ENCODE measurements around the gene FAM135A. TPM values are rescaled to one million over a fixed set of nuclear protein-coding genes. Genes with fewer than 3 reads are reported as not detected.

The FAM135A gene
- total and polyA plus RNA-seq, 7 experiments from 2014 or later: 2.8 to 15.4 (median 9.4) TPM

DNA sequence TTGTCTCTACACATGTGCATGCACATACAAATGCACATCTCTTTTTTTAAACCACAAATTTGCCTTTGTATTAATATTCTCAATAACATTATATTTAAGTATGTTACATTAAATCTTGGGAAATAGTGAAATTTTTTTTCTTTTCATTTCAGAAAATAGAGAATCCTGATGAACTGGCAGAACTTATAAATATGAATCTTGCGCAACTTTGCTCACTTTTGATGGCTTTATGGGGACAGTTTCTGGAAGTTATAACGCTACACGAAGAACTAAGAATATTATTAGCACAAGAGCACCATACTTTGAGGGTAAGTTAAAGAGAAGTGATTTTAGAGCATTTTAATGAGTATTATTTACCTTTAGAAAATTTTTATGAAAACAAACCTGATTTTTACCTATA, 89.2 kb downstream of the FAM135A start:
- Mint-ChIP-seq H3K4me3 (no peak overlapping the region), H3K4me1 (no peaks in the 10 kb centered on the region), H3K27ac (no peak overlapping the region), H3K36me3 (peaks cover 22 to 78% (median 68%) of the 10 kb centered on the region in 5 donors), H3K9me3 (peaks cover 10 to 48% (median 26%) of the 10 kb centered on the region in 11 donors), H3K27me3 (no peaks in the 10 kb centered on the region)
- H3K4me1 ChIP-seq (ENCODE audit: control insufficient read depth in 2 of 2, insufficient read depth in 2 of 2, low read length in 2 of 2): no peaks in the 10 kb centered on the region
- no peaks in the 10 kb centered on the region for H3K9me3 ChIP-seq (ENCODE audit: control insufficient read depth in 2 of 3, low read length in 3 of 3)
- intact Hi-C loops (cut with micrococcal nuclease): no loop called here
- no peak for ATAC-seq
- no peak overlapping the region for H3K27ac ChIP-seq (ENCODE audit: low read depth, low read length)
- H3K27me3 ChIP-seq (ENCODE audit: control insufficient read depth in 2 of 2, insufficient read depth in 2 of 2, low read length in 2 of 2): no peaks in the 10 kb centered on the region
- no peak overlapping the region for H3K4me3 ChIP-seq (ENCODE audit: low read length)
- ChIA-PET POLR2A (no interaction called here), CTCF (no interaction called here)
- DNase-seq: no peak
- peaks cover 0 to 9% (median 0%) of the 10 kb centered on the region in 3 experiments for H3K36me3 ChIP-seq (ENCODE audit: control insufficient read depth in 2 of 3, insufficient read depth in 3 of 3, low read length in 3 of 3)

DNA sequence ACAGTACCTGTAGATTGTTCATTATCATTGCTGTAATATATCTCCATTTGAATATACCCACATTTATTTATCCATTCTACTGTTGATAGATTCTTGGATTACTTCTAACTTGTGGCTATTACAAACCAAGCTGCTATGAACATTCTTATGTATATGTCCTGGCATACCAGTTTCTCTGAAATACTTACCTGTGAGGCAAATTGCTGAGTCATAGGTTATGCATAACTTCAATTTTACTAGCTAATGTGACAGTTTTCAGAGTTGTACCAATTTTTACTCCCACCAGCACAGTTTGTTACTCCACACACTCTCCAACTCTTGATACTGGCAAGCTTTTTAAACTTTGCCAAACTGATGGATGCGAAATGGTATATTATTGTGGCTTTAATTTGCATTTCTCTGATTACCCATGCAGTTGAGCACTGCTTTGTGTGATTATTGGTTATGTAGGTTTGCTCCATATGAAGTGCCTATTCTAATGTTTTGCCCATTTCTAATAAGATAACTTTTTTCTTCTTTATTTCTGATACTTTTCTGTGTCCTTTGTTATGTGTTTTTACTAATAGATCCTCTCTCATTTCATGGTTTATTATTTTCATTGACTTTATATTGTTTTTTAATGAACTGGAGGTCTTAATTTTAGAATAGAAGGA, 90.6 kb downstream of the FAM135A start:
- no peak for ATAC-seq
- ChIA-PET POLR2A (no interaction called here), CTCF (no interaction called here)
- no peaks in the 10 kb centered on the region for H3K27me3 Mint-ChIP-seq
- no peak overlapping the region for H3K4me3 Mint-ChIP-seq
- intact Hi-C loops (cut with micrococcal nuclease): no loop called here
- no peaks in the 10 kb centered on the region for H3K4me1 Mint-ChIP-seq
- Histone ChIP-seq H3K4me3 (ENCODE audit: low read length) (no peak overlapping the region), H3K4me1 (ENCODE audit: control insufficient read depth in 2 of 2, insufficient read depth in 2 of 2, low read length in 2 of 2) (no peaks in the 10 kb centered on the region), H3K36me3 (ENCODE audit: control insufficient read depth in 2 of 3, insufficient read depth in 3 of 3, low read length in 3 of 3) (peaks cover 0 to 9% (median 0%) of the 10 kb centered on the region in 3 experiments), H3K27me3 (ENCODE audit: control insufficient read depth in 2 of 2, insufficient read depth in 2 of 2, low read length in 2 of 2) (no peaks in the 10 kb centered on the region), H3K27ac (ENCODE audit: low read depth, low read length) (no peak overlapping the region), H3K9me3 (ENCODE audit: control insufficient read depth in 2 of 3, low read length in 3 of 3) (no peaks in the 10 kb centered on the region)
- peaks cover 5 to 37% (median 16%) of the 10 kb centered on the region in 11 donors for H3K9me3 Mint-ChIP-seq
- DNase-seq: no peak
- H3K27ac Mint-ChIP-seq: no peak overlapping the region
- H3K36me3 Mint-ChIP-seq: peaks cover 23 to 65% (median 56%) of the 10 kb centered on the region in 5 donors

DNA sequence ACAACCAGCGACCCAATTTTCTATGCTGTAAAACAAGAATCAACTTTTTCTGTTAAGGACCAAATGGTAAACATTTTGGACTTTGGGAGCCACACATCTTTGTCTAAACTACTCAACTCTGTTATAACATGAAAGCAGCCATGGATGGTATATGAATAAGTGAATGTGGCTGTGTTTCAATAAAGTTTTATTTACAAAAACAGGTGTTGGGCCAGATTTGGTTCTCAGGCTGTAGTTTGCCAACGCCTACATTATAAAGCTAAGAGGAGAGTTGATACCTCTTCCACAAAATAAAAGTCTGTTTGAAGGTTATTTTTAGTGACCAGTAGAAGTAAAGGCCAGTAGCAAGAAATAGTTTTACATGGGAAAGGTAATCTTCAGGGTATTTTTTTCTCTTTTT, 93.0 kb downstream of the FAM135A start:
- Mint-ChIP-seq H3K36me3 (peaks cover 21 to 47% (median 44%) of the 10 kb centered on the region in 5 donors), H3K27me3 (no peaks in the 10 kb centered on the region)
- CTCF ChIA-PET: no interaction called here

DNA sequence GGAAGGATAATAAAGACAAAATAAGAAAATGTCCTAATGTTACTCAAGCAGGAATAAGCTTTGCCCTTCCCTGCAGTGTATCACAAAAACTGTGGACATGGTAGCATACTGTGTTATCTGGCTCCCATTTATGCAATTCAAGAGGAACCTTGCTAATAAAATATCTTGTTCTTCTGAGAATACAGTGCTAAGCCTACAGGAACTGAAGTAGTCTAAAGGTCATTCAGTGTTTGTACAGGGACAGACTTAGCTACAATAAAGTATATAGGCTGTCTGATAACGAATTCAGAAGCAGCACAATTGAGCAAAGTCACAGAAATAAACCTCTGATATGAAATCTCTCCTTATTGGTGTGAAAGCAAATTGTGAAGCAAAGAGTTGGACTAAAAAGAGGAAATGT, 93.9 kb downstream of the FAM135A start:
- ATAC-seq (no peak), DNase-seq (no peak)
- Histone ChIP-seq H3K4me3 (ENCODE audit: low read length) (no peak overlapping the region), H3K4me1 (ENCODE audit: control insufficient read depth in 2 of 2, insufficient read depth in 2 of 2, low read length in 2 of 2) (no peaks in the 10 kb centered on the region), H3K27ac (ENCODE audit: low read depth, low read length) (no peak overlapping the region), H3K27me3 (ENCODE audit: control insufficient read depth in 2 of 2, insufficient read depth in 2 of 2, low read length in 2 of 2) (no peaks in the 10 kb centered on the region), H3K9me3 (ENCODE audit: control insufficient read depth in 2 of 3, low read length in 3 of 3) (no peaks in the 10 kb centered on the region), H3K36me3 (ENCODE audit: control insufficient read depth in 2 of 3, insufficient read depth in 3 of 3, low read length in 3 of 3) (peaks cover 0 to 9% (median 0%) of the 10 kb centered on the region in 3 experiments)
- intact Hi-C loops (cut with micrococcal nuclease): no loop called here
- Mint-ChIP-seq H3K36me3 (peaks cover 21 to 40% (median 37%) of the 10 kb centered on the region in 5 donors), H3K27ac (no peak overlapping the region), H3K4me1 (no peaks in the 10 kb centered on the region), H3K4me3 (no peak overlapping the region), H3K9me3 (peaks cover 3 to 24% (median 10%) of the 10 kb centered on the region in 11 donors), H3K27me3 (no peaks in the 10 kb centered on the region)
- CTCF ChIA-PET: no interaction called here
- POLR2A ChIA-PET: no interaction called here

More for the DNA sequence above, 93.0 kb downstream of the FAM135A start:
- H3K27ac ChIP-seq (ENCODE audit: low read depth, low read length): no peak overlapping the region
- H3K27me3 ChIP-seq (ENCODE audit: control insufficient read depth in 2 of 2, insufficient read depth in 2 of 2, low read length in 2 of 2): no peaks in the 10 kb centered on the region
- H3K4me1 Mint-ChIP-seq: no peaks in the 10 kb centered on the region
- no peak for ATAC-seq
- peaks cover 0 to 9% (median 0%) of the 10 kb centered on the region in 3 experiments for H3K36me3 ChIP-seq (ENCODE audit: control insufficient read depth in 2 of 3, insufficient read depth in 3 of 3, low read length in 3 of 3)
- H3K9me3 ChIP-seq (ENCODE audit: control insufficient read depth in 2 of 3, low read length in 3 of 3): no peaks in the 10 kb centered on the region
- H3K27ac Mint-ChIP-seq: no peak overlapping the region
- H3K4me3 Mint-ChIP-seq: no peak overlapping the region
- H3K4me1 ChIP-seq (ENCODE audit: control insufficient read depth in 2 of 2, insufficient read depth in 2 of 2, low read length in 2 of 2): no peaks in the 10 kb centered on the region
- intact Hi-C loops (cut with micrococcal nuclease): no loop called here
- DNase-seq: no peak
- POLR2A ChIA-PET: no interaction called here
- H3K9me3 Mint-ChIP-seq: peaks cover 3 to 24% (median 13%) of the 10 kb centered on the region in 11 donors
- no peak overlapping the region for H3K4me3 ChIP-seq (ENCODE audit: low read length)

DNA sequence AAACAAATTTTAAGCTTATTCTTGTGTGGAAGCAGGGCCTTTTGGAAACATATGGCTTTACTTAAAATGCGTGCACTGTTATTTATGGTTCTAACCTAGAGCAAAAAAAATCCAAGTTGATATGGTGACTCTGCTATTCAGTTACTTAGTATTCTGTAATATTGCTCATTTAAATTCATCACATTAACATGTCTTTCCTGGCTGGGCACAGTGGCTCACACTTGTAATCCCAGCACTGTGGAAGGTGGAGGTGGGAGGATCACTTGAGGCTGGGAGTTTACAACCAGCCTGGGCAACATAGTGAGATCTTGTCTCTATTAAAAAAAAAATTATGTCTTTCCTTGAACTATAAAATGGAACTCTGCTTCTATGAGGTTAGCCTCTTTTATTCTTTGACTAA, 95.6 kb downstream of the FAM135A start:
- Mint-ChIP-seq H3K4me3 (no peak overlapping the region), H3K9me3 (peaks cover 3 to 11% (median 5%) of the 10 kb centered on the region in 11 donors), H3K4me1 (no peaks in the 10 kb centered on the region), H3K27me3 (no peaks in the 10 kb centered on the region), H3K36me3 (peaks cover 12 to 23% (median 20%) of the 10 kb centered on the region in 5 donors), H3K27ac (no peak overlapping the region)
- no peak for ATAC-seq
- no peaks in the 10 kb centered on the region for H3K27me3 ChIP-seq (ENCODE audit: control insufficient read depth in 2 of 2, insufficient read depth in 2 of 2, low read length in 2 of 2)
- H3K4me1 ChIP-seq (ENCODE audit: control insufficient read depth in 2 of 2, insufficient read depth in 2 of 2, low read length in 2 of 2): no peaks in the 10 kb centered on the region
- intact Hi-C loops (cut with micrococcal nuclease): no loop called here
- H3K9me3 ChIP-seq (ENCODE audit: control insufficient read depth in 2 of 3, low read length in 3 of 3): no peaks in the 10 kb centered on the region
- no peak for DNase-seq
- no peak overlapping the region for H3K4me3 ChIP-seq (ENCODE audit: low read length)
- ChIA-PET POLR2A (no interaction called here), CTCF (no interaction called here)
- peaks cover 0 to 2% (median 0%) of the 10 kb centered on the region in 3 experiments for H3K36me3 ChIP-seq (ENCODE audit: control insufficient read depth in 2 of 3, insufficient read depth in 3 of 3, low read length in 3 of 3)
- no peak overlapping the region for H3K27ac ChIP-seq (ENCODE audit: low read depth, low read length)

DNA sequence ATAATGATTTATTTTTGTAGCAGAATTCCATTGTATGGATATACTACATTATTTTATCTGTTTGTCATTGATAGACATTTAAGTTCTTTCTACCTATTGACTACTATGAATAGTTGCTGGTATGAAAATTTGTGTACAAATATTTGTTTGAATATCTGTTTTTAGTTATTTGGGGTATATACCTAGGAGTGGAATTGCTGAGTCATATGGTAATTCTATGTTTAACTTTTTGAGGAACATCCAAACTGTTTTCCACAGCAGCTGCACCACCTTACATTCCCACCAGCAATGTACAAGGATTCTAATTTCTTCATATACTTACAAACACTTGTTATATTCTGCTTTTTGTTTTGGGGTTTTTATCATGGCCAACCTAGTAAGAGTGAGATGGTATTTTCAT, 97.3 kb downstream of the FAM135A start:
- ChIA-PET CTCF (interaction anchor here (0.7 kb wide), 1 partner anchor 328 kb away, joined by 3 read pairs; no protein-coding TSS in a partner anchor), POLR2A (interaction anchor here (0.8 kb wide), 1 partner anchor 616 kb away, joined by 3 read pairs; no protein-coding TSS in a partner anchor)
- no peak for ATAC-seq
- H3K9me3 ChIP-seq (ENCODE audit: control insufficient read depth in 2 of 3, low read length in 3 of 3): no peaks in the 10 kb centered on the region
- no peak overlapping the region for H3K4me3 ChIP-seq (ENCODE audit: low read length)
- H3K27ac ChIP-seq (ENCODE audit: low read depth, low read length): no peak overlapping the region
- H3K4me1 ChIP-seq (ENCODE audit: control insufficient read depth in 2 of 2, insufficient read depth in 2 of 2, low read length in 2 of 2): no peaks in the 10 kb centered on the region
- H3K27me3 ChIP-seq (ENCODE audit: control insufficient read depth in 2 of 2, insufficient read depth in 2 of 2, low read length in 2 of 2): no peaks in the 10 kb centered on the region
- Mint-ChIP-seq H3K4me3 (no peak overlapping the region), H3K4me1 (no peaks in the 10 kb centered on the region), H3K9me3 (peaks cover 0 to 3% (median 0%) of the 10 kb centered on the region in 11 donors), H3K27ac (no peak overlapping the region), H3K27me3 (no peaks in the 10 kb centered on the region), H3K36me3 (peaks cover 2 to 11% (median 5%) of the 10 kb centered on the region in 5 donors)
- intact Hi-C loops (cut with micrococcal nuclease): no loop called here
- no peak for DNase-seq
- H3K36me3 ChIP-seq (ENCODE audit: control insufficient read depth in 2 of 3, insufficient read depth in 3 of 3, low read length in 3 of 3): no peaks in the 10 kb centered on the region

DNA sequence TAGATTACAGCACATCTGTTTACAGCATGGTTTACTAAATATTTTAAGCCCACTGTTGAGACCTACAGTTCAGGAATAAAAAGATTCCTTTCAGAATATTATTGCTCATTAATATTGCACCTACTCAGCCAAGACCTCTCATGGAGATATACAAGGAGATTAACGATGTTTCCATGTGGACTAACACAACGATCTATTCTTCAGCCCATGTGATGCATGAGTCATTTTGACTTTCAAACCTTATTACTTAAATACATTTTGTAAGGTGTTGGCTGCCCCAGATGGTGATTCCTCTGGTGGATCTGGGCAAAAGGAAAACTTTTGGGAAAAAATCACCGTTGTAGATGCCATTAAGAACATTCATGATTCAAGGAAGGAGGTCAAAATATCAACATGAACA, 105.4 kb downstream of the FAM135A start:
- ATAC-seq (no peak), DNase-seq (no peak)
- H3K27ac ChIP-seq (ENCODE audit: low read depth, low read length): no peak overlapping the region
- H3K27me3 ChIP-seq (ENCODE audit: control insufficient read depth in 2 of 2, insufficient read depth in 2 of 2, low read length in 2 of 2): no peaks in the 10 kb centered on the region
- Mint-ChIP-seq H3K4me1 (peaks cover 0 to 12% (median 9%) of the 10 kb centered on the region in 7 donors), H3K27me3 (no peaks in the 10 kb centered on the region), H3K27ac (no peak overlapping the region), H3K36me3 (peaks cover 0 to 5% (median 0%) of the 10 kb centered on the region in 5 donors), H3K9me3 (no peaks in the 10 kb centered on the region), H3K4me3 (no peak overlapping the region)
- ChIA-PET CTCF (interaction anchor here (0.7 to 1.7 kb wide), 2 partner anchors 149 to 168 kb away, joined by 3 to 4 read pairs; no protein-coding TSS in a partner anchor), POLR2A (no interaction called here)
- no peak overlapping the region for H3K4me3 ChIP-seq (ENCODE audit: low read length)
- no peaks in the 10 kb centered on the region for H3K4me1 ChIP-seq (ENCODE audit: control insufficient read depth in 2 of 2, insufficient read depth in 2 of 2, low read length in 2 of 2)
- no peaks in the 10 kb centered on the region for H3K9me3 ChIP-seq (ENCODE audit: control insufficient read depth in 2 of 3, low read length in 3 of 3)
- intact Hi-C loops (cut with micrococcal nuclease): no loop called here
- no peaks in the 10 kb centered on the region for H3K36me3 ChIP-seq (ENCODE audit: control insufficient read depth in 2 of 3, insufficient read depth in 3 of 3, low read length in 3 of 3)
